GM23338 (cell line): ENCODE measurements around the gene SMTN. TPM values are rescaled to one million over a fixed set of nuclear protein-coding genes. Genes with fewer than 3 reads are reported as not detected.

ENCODE experiments used
- ATAC-seq: fragments of 200-7000 bp; cut with Tn5 transposase; 3 replicates; pipeline ENCODE4 v1.9.1; 2020
- DNase-seq: peaks from one replicate; pipeline ENCODE4 v3.0.0-alpha.2; 2015; ENCODE audit warnings: low spot score
- H2AFZ ChIP-seq: fragments of 200-600 bp; sonication (generic); 2 replicates; pipeline ENCODE4 v1.8.0; 2016; ENCODE audit warnings: antibody characterized with exemption, mild to moderate bottlenecking, moderate library complexity
- H3F3A ChIP-seq: fragments of 200-600 bp; sonication (generic); replicated peaks from 2 replicates; pipeline ENCODE4 v1.8.0; 2017; ENCODE audit warnings: antibody characterized with exemption, mixed run types, low read depth
- H3K27ac ChIP-seq: fragments of 200-600 bp; sonication (generic); 2 replicates; pipeline ENCODE4 v1.6.1; 2016; ENCODE audit warnings: low read depth
- H3K27me3 ChIP-seq: fragments of 200-600 bp; sonication (generic); 2 replicates; pipeline ENCODE4 v1.8.0; 2016; ENCODE audit warnings: mild to moderate bottlenecking, mixed run types, moderate library complexity; ENCODE audit not compliant: insufficient read depth
- H3K36me3 ChIP-seq: fragments of 200-600 bp; sonication (generic); 2 replicates; pipeline ENCODE4 v1.8.0; 2016; ENCODE audit warnings: mild to moderate bottlenecking; ENCODE audit not compliant: insufficient read depth
- H3K4me1 ChIP-seq: fragments of 200-600 bp; sonication (generic); 2 replicates; pipeline ENCODE4 v1.8.0; 2016; ENCODE audit warnings: mild to moderate bottlenecking, moderate library complexity; ENCODE audit not compliant: insufficient read depth
- H3K4me2 ChIP-seq: fragments of 200-600 bp; sonication (generic); 2 replicates; pipeline ENCODE4 v1.7.1; 2017; ENCODE audit warnings: mixed run types
- H3K4me3 ChIP-seq: fragments of 200-600 bp; sonication (generic); 2 replicates; pipeline ENCODE4 v1.6.1; 2016; ENCODE audit warnings: mixed run types
- H3K79me2 ChIP-seq: fragments of 200-600 bp; sonication (generic); replicated peaks from 2 replicates; pipeline ENCODE4 v1.8.0; 2017; ENCODE audit warnings: mild to moderate bottlenecking; ENCODE audit not compliant: insufficient read depth
- H3K9me2 ChIP-seq: fragments of 200-600 bp; sonication (generic); 2 replicates; pipeline ENCODE4 v1.8.0; 2017; ENCODE audit not compliant: insufficient read depth
- H4K20me1 ChIP-seq: fragments of 200-600 bp; sonication (generic); replicated peaks from 2 replicates; pipeline ENCODE4 v1.8.0; 2017; ENCODE audit warnings: mild to moderate bottlenecking; ENCODE audit not compliant: insufficient read depth
- H3K27ac Mint-ChIP-seq: 2 replicates; pipeline ENCODE4 v1.8.0; 2020; ENCODE audit warnings: inconsistent platforms, mild to moderate bottlenecking, moderate library complexity, mixed read lengths
- H3K27me3 Mint-ChIP-seq: 3 replicates; pipeline ENCODE4 v1.8.0; 2022; ENCODE audit warnings: low read depth, mild to moderate bottlenecking, moderate library complexity, mixed read lengths, inconsistent platforms; ENCODE audit not compliant: insufficient read depth, poor library complexity
- H3K36me3 Mint-ChIP-seq: 3 replicates; pipeline ENCODE4 v1.8.0; 2021; ENCODE audit warnings: low read depth, mild to moderate bottlenecking, inconsistent platforms, moderate library complexity, mixed read lengths
- H3K4me1 Mint-ChIP-seq: 3 replicates; pipeline ENCODE4 v1.8.0; 2020; ENCODE audit warnings: mild to moderate bottlenecking, inconsistent platforms, mixed read lengths
- H3K4me3 Mint-ChIP-seq: 3 replicates; pipeline ENCODE4 v1.8.0; 2021; ENCODE audit warnings: moderate library complexity, mild to moderate bottlenecking, inconsistent platforms, mixed read lengths
- H3K9me3 Mint-ChIP-seq: 3 replicates; pipeline ENCODE4 v1.8.0; 2020; ENCODE audit warnings: moderate library complexity, mild to moderate bottlenecking, inconsistent platforms, mixed read lengths
- CREB1 ChIP-seq: fragments of 250-450 bp; sonication (Bioruptor Pico); IDR thresholded peaks from 2 replicates; pipeline ENCODE4 v1.5.0; 2020; ENCODE audit warnings: low read depth, mild to moderate bottlenecking, moderate library complexity
- CTCF ChIP-seq, 2 experiments: fragments of 200-600 bp in 1 of 2; sonication (generic) in 1 of 2; conservative IDR thresholded peaks; 2 replicates each; pipeline versions ENCODE4 v1.5.1 to v1.6.1; 2016 to 2017; ENCODE audit warnings: antibody characterized with exemption in 2 of 2, low read depth in 2 of 2, mild to moderate bottlenecking in 2 of 2, moderate library complexity in 1 of 2
- EZH2 ChIP-seq: fragments of 200-600 bp; sonication (generic); IDR thresholded peaks from one replicate; pipeline ENCODE4 v1.8.0; 2017; ENCODE audit warnings: antibody characterized with exemption, mild to moderate bottlenecking, low read depth; ENCODE audit not compliant: unreplicated experiment
- REST ChIP-seq: IDR thresholded peaks from one replicate; pipeline ENCODE4 v1.6.1; 2018; ENCODE audit warnings: antibody characterized with exemption; ENCODE audit not compliant: unreplicated experiment
- STAT1 ChIP-seq: IDR thresholded peaks from one replicate; pipeline ENCODE4 v1.6.1; 2016; ENCODE audit warnings: antibody characterized with exemption; ENCODE audit not compliant: unreplicated experiment
- ZNF331 ChIP-seq: fragments of 250-450 bp; sonication (Bioruptor Pico); IDR thresholded peaks from 2 replicates; pipeline ENCODE4 v1.5.0; 2020; ENCODE audit warnings: low read depth, mild to moderate bottlenecking, moderate library complexity
- ZNF462 ChIP-seq: fragments of 250-450 bp; sonication (Bioruptor Pico); IDR thresholded peaks from 2 replicates; pipeline ENCODE4 v1.5.0; 2020; ENCODE audit warnings: mild to moderate bottlenecking, moderate library complexity
- polyA plus RNA-seq: library from polyadenylated mRNA; unstranded; fragments of >200 nt; fragmentation: Nextera tagmentation; extraction: Ambion mirVana; gene quantifications from 2 replicates; pipeline ENCODE4 v1.2.1, GENCODE V29; 2016
- total RNA-seq: library from RNA; depleted of rRNA; stranded (reverse); fragments of >200 nt; shearing (Covaris generic); gene quantifications from 2 replicates; pipeline ENCODE4 v1.2.3, GENCODE V29; 2014
- TF ChIP-seq, protein P1 (sequence below): IDR thresholded peaks from 2 replicates; pipeline ENCODE4 v1.6.1; 2016; ENCODE audit warnings: antibody characterized with exemption

The SMTN gene
- total and polyA plus RNA-seq, 2 experiments from 2014 or later: 27.4 to 32.2 TPM

- TF ChIP-seq REST: no peak
Observed at GRCh38 chr22:31136155-31136554, 55.0 kb downstream of the SMTN start (continued).

DNA sequence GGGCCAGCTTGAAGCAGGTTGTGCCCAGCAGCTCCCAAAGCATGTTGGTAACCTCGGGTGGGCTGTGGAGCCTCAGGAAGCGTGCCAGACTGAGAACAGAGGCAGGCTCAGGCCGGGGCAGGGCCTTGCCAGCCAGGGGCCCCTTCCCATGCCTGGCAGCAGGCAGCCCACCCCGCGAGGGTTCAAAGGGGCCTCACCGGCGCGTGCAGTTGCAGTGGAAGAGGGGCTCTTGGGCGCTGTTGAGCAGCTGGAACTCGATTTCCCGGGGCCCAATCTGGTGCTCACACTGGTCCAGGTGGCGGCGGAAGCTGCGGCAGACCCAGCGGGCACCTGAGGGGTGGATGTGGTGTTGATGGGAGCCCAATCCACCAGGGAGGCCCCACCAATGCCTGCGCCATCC, 55.6 kb downstream of the SMTN start:
- DNase-seq (no peak), ATAC-seq (no peak)
- Mint-ChIP-seq H3K9me3 (no peaks in the 10 kb centered on the region), H3K27ac (no peak overlapping the region), H3K4me1 (peaks cover 16% of the 10 kb centered on the region), H3K36me3 (peaks cover 29% of the 10 kb centered on the region), H3K27me3 (peaks cover 7% of the 10 kb centered on the region), H3K4me3 (no peak overlapping the region)
- Histone ChIP-seq H3K27ac (no peak overlapping the region), H3F3A (no peaks in the 10 kb centered on the region), H3K9me2 (no peaks in the 10 kb centered on the region), H3K27me3 (no peaks in the 10 kb centered on the region), H3K4me1 (peaks cover 21% of the 10 kb centered on the region), H3K79me2 (peaks cover 25% of the 10 kb centered on the region), H4K20me1 (peaks cover 6% of the 10 kb centered on the region; the same call in 1 of the 2 replicates), H3K36me3 (peaks cover 17% of the 10 kb centered on the region), H2AFZ (no peak overlapping the region), H3K4me3 (no peak overlapping the region), H3K4me2 (no peak overlapping the region)
- TF ChIP-seq CREB1 (CRISPR knock-in tag) (no peak), ZNF462 (CRISPR knock-in tag) (no peak), CTCF (conservative IDR thresholded peaks at IDR 0.05; ENCODE audit: low read depth in 2 of 2) (no peak), STAT1 (no peak), EZH2 (no peak), ZNF331 (CRISPR knock-in tag) (no peak), REST (no peak)
- TF ChIP-seq, protein P1, sequence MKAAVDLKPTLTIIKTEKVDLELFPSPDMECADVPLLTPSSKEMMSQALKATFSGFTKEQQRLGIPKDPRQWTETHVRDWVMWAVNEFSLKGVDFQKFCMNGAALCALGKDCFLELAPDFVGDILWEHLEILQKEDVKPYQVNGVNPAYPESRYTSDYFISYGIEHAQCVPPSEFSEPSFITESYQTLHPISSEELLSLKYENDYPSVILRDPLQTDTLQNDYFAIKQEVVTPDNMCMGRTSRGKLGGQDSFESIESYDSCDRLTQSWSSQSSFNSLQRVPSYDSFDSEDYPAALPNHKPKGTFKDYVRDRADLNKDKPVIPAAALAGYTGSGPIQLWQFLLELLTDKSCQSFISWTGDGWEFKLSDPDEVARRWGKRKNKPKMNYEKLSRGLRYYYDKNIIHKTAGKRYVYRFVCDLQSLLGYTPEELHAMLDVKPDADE: no peak
